NCI-H226 (cell line): ENCODE measurements around the gene TMEM131L.
"Not testable (repeated sequence)": the region's sequence is repeated elsewhere in the genome, so short reads cannot be mapped to it uniquely, and the experiment has no call there.

Experiments
- DNase-seq: peaks from one replicate; pipeline ENCODE4 v3.0.0-alpha.2; 2015

The TMEM131L gene

GRCh38 chr4:153448003-153448731 is 18.0 kb upstream of the TMEM131L start:
- no peak for DNase-seq

- DNase-seq = no peak
Measured at GRCh38 chr4:153449338-153449737, 16.8 kb upstream of the TMEM131L start.

GRCh38 chr4:153450544-153450917 is 15.6 kb upstream of the TMEM131L start:
- no peak for DNase-seq

DNA sequence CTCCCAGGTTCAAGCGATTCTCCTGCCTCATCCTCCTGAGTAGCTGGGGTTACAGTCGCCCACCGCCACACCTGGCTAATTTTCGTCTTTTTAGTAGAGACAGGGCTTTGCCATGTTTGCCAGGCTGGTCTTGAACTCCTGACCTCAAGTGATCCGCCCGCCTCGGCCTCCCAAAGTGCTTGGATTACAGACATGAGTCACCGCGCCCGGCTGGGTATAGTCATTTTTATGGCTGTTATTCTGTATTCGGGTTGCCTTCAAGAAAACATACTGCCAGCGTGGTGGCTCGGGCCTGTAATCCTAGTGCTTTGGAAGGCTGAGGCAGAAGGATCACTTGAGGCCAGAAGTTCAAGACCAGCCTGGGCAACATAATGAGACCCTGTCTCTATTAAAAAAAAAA is 15.0 kb upstream of the TMEM131L start:
- not testable (repeated sequence) for DNase-seq

DNA sequence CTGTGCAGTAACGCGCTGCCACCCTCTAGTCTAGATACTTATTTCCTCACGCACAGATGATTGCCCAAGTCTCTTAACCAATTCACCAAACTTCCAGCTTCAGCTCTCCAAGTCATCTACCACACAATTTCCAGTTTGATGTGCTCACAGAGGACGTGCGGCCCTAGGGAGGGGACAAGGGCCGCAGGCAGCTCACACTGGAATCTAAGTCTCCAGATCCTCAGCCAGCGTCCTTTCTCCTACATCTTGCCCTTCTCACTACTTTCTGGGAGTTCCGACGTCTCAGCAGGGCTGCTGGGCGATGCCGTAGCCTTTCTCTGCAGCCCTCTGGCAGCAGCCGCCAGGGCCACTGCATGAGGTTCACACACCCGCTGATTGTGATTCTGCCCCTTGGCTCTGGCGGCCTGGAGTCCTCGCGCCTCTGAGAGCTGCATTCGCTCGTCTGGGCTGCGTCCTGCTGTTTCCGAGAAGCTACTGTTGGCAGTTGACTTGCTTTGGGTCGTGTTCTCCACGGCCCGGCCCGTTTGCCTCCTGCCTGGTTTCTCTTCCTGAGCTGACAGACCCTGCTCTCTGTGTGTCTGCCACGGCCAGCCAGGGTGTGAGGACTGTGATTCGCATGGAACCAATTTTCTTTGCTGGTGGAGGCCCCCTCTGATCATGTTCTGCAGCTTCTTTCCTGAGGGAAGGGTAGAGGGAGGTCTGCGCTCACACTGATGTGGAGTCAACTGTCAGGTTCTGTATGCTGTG is 14.1 kb upstream of the TMEM131L start:
- DNase-seq = no peak

- no peak for DNase-seq
Measured at GRCh38 chr4:153452658-153453378, 13.3 kb upstream of the TMEM131L start.

- DNase-seq = no peak
Measured at GRCh38 chr4:153453402-153453801, 12.8 kb upstream of the TMEM131L start.

DNA sequence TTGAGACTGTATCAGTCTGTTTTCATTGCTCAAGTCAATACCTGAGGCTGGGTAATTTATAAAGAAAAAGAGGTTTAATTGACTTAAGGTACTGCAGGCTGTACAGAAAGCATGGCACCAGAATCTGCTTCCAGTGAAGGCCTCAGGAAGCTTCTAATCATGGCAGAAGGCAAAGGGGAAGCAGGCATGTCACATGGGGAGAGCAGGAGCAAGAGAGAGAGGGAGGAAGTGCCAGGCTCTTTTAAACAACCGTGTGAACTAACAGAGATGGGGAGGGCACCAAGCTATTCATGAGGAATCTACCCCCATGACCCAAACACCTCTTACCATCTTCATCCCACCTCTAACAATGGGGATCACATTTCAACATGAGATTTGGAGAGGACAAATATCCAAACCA is 7.2 kb upstream of the TMEM131L start:
- DNase-seq = no peak

DNA sequence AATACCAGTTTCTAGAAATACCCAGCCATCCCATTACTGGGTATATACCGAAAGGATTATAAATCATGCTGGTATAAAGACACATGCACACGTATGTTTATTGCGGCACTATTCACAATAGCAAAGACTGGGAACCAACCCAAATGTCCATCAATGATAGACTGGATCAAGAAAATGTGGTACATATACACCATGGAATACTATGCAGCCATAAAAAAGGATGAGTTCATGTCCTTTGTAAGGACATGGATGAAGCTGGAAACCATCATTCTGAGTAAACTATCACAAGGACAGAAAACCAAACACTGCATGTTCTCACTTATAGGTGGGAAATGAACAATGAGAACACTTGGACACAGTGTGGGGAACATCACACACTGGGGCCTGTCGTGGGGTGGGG is 4.6 kb upstream of the TMEM131L start:
- not testable (repeated sequence) for DNase-seq

- DNase-seq = peak; percentile 36
Measured at GRCh38 chr4:153464068-153464467, 2.1 kb upstream of the TMEM131L start.

DNA sequence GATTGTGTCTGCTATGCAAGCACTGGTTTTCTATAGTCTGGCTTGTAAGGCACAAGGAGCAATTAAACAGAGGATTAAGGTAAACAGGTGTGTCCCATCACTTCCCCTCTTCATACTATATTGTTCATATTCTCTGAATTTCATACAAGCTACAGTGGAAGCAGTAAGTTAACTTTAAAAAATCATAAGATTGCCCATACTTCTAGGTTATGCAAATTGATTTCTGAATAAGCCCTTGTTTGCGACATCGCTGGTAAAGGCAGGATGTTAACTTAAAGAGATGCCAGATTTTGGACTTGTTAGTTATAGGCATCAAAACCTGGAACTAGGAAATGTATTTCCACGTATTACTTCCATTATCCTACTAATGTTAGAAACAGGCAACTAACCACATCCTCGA is 1.0 kb upstream of the TMEM131L start:
- DNase-seq = no peak

DNA sequence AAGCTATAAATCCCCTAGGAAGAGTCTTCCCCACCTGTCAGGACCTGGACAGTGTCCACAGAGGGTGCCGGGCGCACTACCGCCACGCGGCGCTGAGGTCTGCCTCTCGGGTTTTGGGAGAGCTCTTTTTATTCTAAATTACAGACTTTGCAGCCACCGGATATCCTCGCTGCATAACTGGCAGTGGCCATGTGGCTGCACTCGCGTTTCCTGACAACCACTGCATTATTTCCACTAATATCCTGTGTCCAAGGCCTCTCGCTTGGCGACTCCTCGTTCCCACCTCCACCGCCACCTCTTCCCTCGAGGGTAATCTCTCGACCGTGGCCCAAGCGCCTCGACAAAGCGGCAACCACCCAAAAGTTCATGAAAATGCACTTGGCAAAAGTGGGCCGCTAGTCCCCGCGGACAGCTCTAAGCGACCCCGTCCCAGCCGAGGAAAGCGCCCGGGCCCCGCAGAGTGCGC is 512 bp upstream of the TMEM131L start:
- DNase-seq = peak; percentile 37

DNA sequence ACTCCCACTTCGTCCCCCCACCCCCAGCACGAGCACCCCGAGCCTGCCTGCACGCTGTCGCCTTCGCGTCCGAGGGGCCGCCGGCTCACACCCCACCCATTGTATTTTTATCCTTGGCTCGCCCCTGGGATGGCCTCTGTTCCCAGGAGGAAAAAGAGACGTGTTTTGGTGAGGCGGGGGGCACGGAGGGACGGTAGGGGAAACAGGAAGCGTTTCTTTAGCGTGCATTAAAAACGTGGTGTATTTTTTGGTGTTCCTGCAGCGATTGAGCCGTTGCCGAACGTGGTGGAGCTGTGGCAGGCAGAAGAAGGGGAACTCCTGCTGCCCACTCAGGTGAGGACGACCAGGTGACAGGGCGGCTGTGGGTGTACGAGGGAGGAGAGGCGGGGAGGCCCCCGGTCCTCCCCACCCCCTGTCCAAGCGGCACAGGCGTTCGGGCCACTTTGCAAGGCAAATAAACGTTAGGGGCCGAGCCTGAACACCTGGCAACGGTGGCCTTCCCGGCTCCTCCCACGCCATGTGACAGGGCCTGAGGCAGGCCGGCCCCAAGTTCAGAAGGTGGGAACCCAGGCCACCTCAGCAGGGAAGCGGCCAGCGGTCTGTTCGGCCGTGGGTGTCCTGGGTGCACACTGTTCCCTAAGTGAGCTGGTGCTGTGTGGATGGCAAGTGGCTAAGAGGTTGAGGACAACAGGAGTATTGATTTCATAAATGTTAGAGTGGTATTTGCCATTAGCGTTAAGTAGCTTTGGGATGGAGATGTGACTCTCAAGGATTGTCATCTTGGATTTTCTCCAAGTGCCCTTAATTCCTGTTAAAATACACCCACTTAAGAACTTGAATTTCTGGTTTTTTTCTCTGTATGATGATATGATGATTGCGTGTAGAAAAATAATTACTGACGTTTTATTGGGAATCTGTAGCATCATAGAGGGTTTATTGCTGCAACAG is 1.1 kb downstream of the TMEM131L start:
- no peak for DNase-seq

DNA sequence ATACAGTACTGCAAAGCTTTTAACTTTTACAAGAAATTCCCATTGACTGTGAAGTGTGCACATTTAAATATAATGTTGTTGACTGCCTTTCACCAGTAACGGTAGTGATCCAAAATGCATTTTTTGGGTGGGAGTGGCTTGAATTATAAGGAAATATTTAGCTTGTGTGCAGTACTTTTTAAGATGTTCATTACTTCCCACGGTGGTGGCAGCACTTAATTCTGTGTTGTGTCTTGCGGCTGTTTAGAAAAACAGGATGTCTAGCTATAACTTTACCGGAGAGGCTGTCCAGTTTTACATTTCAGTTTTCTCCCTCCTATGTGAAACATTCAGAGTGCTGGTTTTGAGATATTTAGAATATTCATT is 1.7 kb downstream of the TMEM131L start:
- DNase-seq = no peak

GRCh38 chr4:153468587-153468986 is 2.4 kb downstream of the TMEM131L start:
- DNase-seq = no peak

DNA sequence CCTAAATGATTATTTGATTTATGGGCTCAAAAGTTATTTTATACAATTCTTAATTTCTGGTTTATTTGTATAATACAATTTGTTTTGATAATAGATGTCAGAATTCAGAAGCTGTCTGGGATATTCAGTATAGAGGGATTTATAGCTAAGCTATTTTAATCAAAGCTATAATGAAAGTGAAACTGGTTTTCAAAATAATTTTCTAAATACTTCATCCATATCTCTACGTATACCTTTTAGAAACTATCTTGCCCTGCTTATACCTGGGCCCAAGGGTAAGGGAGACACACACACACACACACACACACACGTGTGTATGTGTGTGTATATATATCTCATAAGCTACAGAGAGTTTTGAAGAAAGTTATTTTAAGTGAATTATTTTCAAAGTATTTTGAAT is 2.9 kb downstream of the TMEM131L start:
- DNase-seq = no peak

GRCh38 chr4:153471071-153471697 is 5.0 kb downstream of the TMEM131L start:
- DNase-seq = not testable (repeated sequence)

GRCh38 chr4:153471698-153472093 is 5.5 kb downstream of the TMEM131L start:
- DNase-seq = peak; percentile 50

DNA sequence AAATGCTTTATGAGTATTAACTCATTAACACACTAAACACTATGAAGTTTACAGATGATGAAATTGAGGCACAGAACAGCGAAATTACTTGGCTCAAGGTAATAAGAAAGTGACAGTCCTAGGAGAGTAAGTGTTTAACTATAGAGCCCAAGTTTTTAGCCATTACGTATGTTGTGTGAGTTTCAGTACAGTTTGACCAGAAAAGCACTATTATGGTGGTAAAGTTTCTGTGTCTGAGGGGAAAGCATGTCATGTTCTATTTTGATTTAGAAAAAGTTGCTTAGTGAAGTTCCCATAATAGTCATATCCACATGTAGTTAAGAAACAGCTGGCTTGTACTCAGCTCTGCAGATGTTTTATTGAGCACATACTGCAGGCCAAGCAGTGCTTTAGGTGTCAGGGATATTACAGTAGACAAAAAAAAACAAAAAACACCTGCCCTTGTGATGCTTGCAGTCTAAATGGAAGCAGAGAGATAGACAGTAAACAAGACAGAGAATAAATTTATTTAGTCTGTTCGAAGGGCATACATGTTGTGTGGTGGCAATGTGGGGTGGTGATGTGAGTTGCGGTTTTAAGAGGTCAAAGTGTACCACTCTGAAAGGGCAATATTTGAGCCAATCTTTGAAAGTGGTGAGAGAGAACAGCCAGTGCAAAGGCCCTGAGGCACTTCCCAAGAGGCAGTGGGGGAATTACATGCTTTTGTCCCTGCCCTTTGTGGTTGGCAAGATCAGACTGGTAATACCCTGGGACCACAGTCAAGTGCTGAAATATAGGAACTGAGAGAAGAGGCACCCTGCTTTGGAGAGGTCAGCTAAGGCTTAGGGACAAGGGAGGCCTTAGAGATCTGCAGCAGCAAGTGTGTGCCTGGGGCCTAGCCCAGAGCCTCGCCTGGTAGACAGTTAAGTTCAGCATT is 6.2 kb downstream of the TMEM131L start:
- DNase-seq = no peak

DNA sequence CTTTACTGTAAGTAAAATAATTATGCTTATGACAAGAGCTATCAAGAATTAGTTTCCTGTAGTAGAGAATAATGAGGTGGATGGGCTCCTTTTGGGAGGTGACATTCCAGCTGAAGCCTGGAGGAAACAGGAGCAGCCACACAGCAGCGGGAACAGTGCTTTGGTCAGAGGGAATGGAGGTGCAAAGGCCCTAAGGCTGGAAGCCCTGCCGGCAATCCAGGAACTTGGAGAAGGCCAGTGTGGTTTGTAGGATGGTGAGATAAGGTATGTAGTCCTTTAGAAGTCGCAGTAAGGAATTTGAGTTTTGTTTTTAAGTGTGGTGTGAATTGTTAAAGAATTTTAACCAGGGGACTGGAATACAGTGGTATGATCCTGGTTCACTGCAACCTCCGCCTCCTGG is 8.1 kb downstream of the TMEM131L start:
- DNase-seq = no peak
